ENCODE data around the gene IRF3. TPM values are rescaled to one million over a fixed set of nuclear protein-coding genes. Genes with fewer than 3 reads are reported as not detected.

The IRF3 gene
- total and polyA plus RNA-seq, 10 of the 15 experiments (the other 5 are each of a cell fraction or from before 2014, with no cell fraction given) = 5.5 to 110 (median 63.4) TPM

DNA sequence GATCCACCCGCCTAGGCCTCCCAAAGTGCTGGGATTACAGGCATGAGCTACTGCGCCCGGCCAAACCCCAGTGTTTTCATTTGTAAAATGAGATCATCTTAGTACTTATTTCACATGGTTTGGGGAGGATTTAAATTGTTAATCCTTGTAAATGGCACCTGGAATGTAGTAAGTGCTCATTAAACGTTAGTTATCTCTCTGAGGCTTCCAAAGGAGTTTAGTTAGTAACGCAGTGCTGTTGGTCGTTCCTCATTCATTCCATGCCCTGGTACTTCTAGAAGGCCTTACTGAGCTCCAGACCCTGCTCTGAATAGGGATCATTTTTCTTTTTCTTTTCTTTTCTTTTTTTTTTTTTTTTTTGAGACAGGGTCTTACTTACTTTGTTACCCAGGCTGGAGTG, 30.5 kb upstream of the IRF3 start (continued):
- TF ChIP-seq, protein P1, sequence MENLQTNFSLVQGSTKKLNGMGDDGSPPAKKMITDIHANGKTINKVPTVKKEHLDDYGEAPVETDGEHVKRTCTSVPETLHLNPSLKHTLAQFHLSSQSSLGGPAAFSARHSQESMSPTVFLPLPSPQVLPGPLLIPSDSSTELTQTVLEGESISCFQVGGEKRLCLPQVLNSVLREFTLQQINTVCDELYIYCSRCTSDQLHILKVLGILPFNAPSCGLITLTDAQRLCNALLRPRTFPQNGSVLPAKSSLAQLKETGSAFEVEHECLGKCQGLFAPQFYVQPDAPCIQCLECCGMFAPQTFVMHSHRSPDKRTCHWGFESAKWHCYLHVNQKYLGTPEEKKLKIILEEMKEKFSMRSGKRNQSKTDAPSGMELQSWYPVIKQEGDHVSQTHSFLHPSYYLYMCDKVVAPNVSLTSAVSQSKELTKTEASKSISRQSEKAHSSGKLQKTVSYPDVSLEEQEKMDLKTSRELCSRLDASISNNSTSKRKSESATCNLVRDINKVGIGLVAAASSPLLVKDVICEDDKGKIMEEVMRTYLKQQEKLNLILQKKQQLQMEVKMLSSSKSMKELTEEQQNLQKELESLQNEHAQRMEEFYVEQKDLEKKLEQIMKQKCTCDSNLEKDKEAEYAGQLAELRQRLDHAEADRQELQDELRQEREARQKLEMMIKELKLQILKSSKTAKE (IDR thresholded peaks at IDR 0.05; ENCODE audit: low read depth, poor library complexity, severe bottlenecking) = no peak

DNA sequence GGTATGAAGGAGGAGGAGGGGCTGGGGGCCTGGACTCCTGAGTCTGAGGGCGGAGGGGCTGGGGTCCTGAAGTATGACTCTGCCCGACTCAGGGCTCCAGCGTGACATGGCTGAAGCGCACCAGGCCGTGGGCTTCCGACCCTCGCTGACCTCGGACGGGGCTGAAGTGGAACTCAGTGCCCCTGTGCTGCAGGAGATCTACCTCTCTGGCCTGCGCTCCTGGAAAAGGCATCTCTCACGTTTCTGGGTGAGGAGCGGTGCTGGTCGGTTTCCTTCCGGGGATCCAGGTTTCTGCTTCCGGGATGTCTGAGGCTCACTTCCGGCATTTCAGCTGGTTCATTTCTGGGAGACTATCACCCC, 26.5 kb upstream of the IRF3 start:
- CTCF ChIA-PET = interaction anchor here (1.0 to 1.6 kb wide), 2 partner anchors 8 to 25 kb away, joined by 3 to 5 read pairs; no protein-coding TSS in a partner anchor
- no peaks in the 10 kb centered on the region for H3K79me2 ChIP-seq (ENCODE audit: control insufficient read depth, insufficient read depth, low read length)
- H3K9ac ChIP-seq (ENCODE audit: control insufficient read depth, insufficient read depth, low read length) = no peak overlapping the region
- ATAC-seq = no peak
- SMC1A ChIA-PET (ENCODE audit: uncharacterized antibody, unreplicated experiment) = no interaction called here
- H3K4me2 ChIP-seq (ENCODE audit: control insufficient read depth, insufficient read depth) = no peak overlapping the region
- no peak for DNase-seq (ENCODE audit: low read depth, low spot score)
- H3K4me1 ChIP-seq (ENCODE audit: control insufficient read depth, insufficient read depth, low read length) = peaks cover 8% of the 10 kb centered on the region
- WGBS (ENCODE audit: insufficient coverage, insufficient replicate concordance, low lambda C conversion rate, missing lambda C conversion rate) = 81% methylated on average over 15 of the region's 16 CpGs
- no TSS peak for BruUV-seq (replicated peaks)
- H4K20me1 ChIP-seq (ENCODE audit: control insufficient read depth, insufficient read depth) = peaks cover 4% of the 10 kb centered on the region; the same call in 1 of the 2 replicates
- peaks cover 0 to 12% of the 10 kb centered on the region in 2 experiments; a peak in 2 of 4 replicates for H3K36me3 ChIP-seq (ENCODE audit: control insufficient read depth in 2 of 2, insufficient read depth in 2 of 2, low read length in 1 of 2)
- no peak for FAIRE-seq
- H3K27ac ChIP-seq (ENCODE audit: control insufficient read depth, insufficient read depth) = no peak overlapping the region
- intact Hi-C loops (cut with micrococcal nuclease; ENCODE audit: unreplicated experiment) = no loop called here
- in situ Hi-C loops (cut with MboI) = no loop called here
- H3K9me3 ChIP-seq (replicated peaks; ENCODE audit: control insufficient read depth, insufficient read depth, low read length) = no peaks in the 10 kb centered on the region; the same call in 2 of the 3 replicates
- H3K4me3 ChIP-seq = no peak overlapping the region
- H3K27me3 ChIP-seq (replicated peaks in 1 of 2; ENCODE audit: control insufficient read depth in 2 of 2, insufficient read depth in 2 of 2, low read length in 1 of 2) = no peaks in the 10 kb centered on the region; a peak in 1 of 4 replicates
- no peak overlapping the region for H2AFZ ChIP-seq (ENCODE audit: control insufficient read depth, low read depth, low read length)
- RAD21 ChIA-PET (ENCODE audit: unreplicated experiment) = no interaction called here
- POLR2A ChIA-PET = no interaction called here
- TF ChIP-seq RBBP5 (conservative IDR thresholded peaks at IDR 0.05) (no peak), CHD1 (IDR thresholded peaks at IDR 0.05; ENCODE audit: low read depth, low read length) (no peak), WRNIP1 (IDR thresholded peaks at IDR 0.05; ENCODE audit: borderline replicate concordance, low read depth, low read length) (no peak), SMARCA5 (IDR thresholded peaks at IDR 0.05) (no peak), STAT3 (IDR thresholded peaks at IDR 0.05; ENCODE audit: low read depth, low read length) (no peak), GABPA (IDR thresholded peaks at IDR 0.05; ENCODE audit: low read depth) (no peak), MTA3 (IDR thresholded peaks at IDR 0.05; ENCODE audit: borderline replicate concordance, low read length) (no peak), CHD2 (IDR thresholded peaks at IDR 0.05; ENCODE audit: borderline replicate concordance, low read depth, low read length) (no peak), MXI1 (IDR thresholded peaks at IDR 0.05; ENCODE audit: low read depth, low read length) (no peak), NRF1 (conservative IDR thresholded peaks at IDR 0.05; ENCODE audit: low read depth, low read length) (no peak), ZBED1 (IDR thresholded peaks at IDR 0.05; ENCODE audit: borderline replicate concordance) (no peak)
- TF ChIP-seq, protein P2, sequence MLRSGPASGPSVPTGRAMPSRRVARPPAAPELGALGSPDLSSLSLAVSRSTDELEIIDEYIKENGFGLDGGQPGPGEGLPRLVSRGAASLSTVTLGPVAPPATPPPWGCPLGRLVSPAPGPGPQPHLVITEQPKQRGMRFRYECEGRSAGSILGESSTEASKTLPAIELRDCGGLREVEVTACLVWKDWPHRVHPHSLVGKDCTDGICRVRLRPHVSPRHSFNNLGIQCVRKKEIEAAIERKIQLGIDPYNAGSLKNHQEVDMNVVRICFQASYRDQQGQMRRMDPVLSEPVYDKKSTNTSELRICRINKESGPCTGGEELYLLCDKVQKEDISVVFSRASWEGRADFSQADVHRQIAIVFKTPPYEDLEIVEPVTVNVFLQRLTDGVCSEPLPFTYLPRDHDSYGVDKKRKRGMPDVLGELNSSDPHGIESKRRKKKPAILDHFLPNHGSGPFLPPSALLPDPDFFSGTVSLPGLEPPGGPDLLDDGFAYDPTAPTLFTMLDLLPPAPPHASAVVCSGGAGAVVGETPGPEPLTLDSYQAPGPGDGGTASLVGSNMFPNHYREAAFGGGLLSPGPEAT (IDR thresholded peaks at IDR 0.05; ENCODE audit: low read depth) = no peak
- TF ChIP-seq, protein P3, sequence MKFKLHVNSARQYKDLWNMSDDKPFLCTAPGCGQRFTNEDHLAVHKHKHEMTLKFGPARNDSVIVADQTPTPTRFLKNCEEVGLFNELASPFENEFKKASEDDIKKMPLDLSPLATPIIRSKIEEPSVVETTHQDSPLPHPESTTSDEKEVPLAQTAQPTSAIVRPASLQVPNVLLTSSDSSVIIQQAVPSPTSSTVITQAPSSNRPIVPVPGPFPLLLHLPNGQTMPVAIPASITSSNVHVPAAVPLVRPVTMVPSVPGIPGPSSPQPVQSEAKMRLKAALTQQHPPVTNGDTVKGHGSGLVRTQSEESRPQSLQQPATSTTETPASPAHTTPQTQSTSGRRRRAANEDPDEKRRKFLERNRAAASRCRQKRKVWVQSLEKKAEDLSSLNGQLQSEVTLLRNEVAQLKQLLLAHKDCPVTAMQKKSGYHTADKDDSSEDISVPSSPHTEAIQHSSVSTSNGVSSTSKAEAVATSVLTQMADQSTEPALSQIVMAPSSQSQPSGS (IDR thresholded peaks at IDR 0.05; ENCODE audit: low read length) = no peak
- TF ChIP-seq, protein P4, sequence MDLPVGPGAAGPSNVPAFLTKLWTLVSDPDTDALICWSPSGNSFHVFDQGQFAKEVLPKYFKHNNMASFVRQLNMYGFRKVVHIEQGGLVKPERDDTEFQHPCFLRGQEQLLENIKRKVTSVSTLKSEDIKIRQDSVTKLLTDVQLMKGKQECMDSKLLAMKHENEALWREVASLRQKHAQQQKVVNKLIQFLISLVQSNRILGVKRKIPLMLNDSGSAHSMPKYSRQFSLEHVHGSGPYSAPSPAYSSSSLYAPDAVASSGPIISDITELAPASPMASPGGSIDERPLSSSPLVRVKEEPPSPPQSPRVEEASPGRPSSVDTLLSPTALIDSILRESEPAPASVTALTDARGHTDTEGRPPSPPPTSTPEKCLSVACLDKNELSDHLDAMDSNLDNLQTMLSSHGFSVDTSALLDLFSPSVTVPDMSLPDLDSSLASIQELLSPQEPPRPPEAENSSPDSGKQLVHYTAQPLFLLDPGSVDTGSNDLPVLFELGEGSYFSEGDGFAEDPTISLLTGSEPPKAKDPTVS (IDR thresholded peaks at IDR 0.05; ENCODE audit: low read depth, low read length) = no peak
